Activated CD8-positive, alpha-beta T cell treated with anti-CD3 and anti-CD28 coated beads, Interleukin-2, amount 10 ng/mL, durations not matched to agents 7 days and 5 days (primary cell): ENCODE data around the gene FBRS. TPM values are rescaled to one million over a fixed set of nuclear protein-coding genes. Genes with fewer than 3 reads are reported as not detected.

Experiments used
- ATAC-seq: fragments of 150-1000 bp; cut with Tn5 transposase; one replicate; pipeline ENCODE4 v1.10.0; 2021; ENCODE audit warnings: moderate library complexity
- CTCF ChIA-PET: fragments of 350-600 bp; sonication (Branson Sonifier 250); formaldehyde crosslinking; loops from one replicate; lab custom pipeline; 2021; ENCODE audit warnings: antibody characterized with exemption; lab: Charles Lee
- POLR2A ChIA-PET: fragments of 350-600 bp; sonication (Branson Sonifier 250); formaldehyde crosslinking; loops from one replicate; lab custom pipeline; 2021; ENCODE audit warnings: antibody characterized with exemption; lab: Charles Lee
- DNase-seq: peaks from one replicate; pipeline ENCODE4 v3.0.0-alpha.2; 2020
- H3K27ac Mint-ChIP-seq: one replicate; pipeline ENCODE4 v1.8.0; 2021; ENCODE audit warnings: mild to moderate bottlenecking, mixed read lengths
- H3K27me3 Mint-ChIP-seq: one replicate; pipeline ENCODE4 v1.8.0; 2021; ENCODE audit warnings: low read depth, mixed read lengths
- H3K36me3 Mint-ChIP-seq: one replicate; pipeline ENCODE4 v1.8.0; 2021; ENCODE audit warnings: low read depth, mixed read lengths
- H3K4me1 Mint-ChIP-seq: one replicate; pipeline ENCODE4 v1.8.0; 2021; ENCODE audit warnings: low read depth, mixed read lengths
- H3K4me3 Mint-ChIP-seq: one replicate; pipeline ENCODE4 v1.8.0; 2021; ENCODE audit warnings: mild to moderate bottlenecking, mixed read lengths
- H3K9me3 Mint-ChIP-seq: one replicate; pipeline ENCODE4 v1.8.0; 2022; ENCODE audit warnings: mixed read lengths; ENCODE audit not compliant: insufficient read depth
- total RNA-seq, 2 experiments: library from RNA; stranded (reverse); gene quantifications; one replicate each; pipeline ENCODE4 v1.2.3, GENCODE V29; 2021

FBRS gene
- total RNA-seq, 2 experiments from 2014 or later = 85.2 to 100 TPM

DNA sequence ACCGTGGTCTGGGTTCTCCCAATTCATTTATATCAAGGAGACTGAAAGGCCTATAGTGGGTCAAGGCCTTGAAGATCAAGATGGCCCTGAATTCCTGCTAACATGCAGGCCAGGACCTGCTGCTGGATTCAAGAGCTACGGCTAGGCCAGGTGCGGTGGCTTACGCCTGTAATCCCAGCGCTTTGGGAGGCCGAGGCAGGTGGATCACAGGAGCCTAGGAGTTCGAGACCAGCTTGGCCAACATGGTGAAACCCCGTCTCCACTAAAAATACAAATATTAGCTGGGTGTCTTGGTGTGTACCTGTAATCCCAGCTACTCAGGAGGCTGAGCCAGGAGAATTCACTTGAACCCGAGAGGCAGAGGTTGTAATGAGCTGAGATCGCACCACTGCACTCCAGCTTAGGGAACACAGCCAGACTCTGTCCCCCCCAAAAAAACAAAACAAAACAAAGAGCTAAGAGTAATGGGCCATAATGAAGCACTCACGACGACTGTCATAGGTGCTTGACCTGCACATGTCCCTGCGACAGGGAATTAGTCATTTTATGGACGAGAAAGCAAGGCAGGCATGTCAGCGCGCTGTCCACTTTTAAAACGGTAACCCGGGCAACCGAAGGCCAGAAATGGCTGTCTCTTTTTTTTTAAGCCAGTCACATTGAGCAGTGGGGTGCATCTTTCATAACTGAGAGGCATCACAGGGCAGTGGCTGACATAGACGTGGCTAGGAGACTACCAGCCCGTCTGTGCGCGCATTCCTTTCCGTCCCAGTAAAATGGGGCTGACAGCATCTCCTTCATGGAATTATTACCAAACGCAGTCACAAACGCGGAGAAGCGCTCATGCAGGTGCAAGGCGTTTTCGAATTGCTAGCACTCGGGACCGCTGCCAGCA lies 1.0 kb upstream of the FBRS start:
- Mint-ChIP-seq H3K27ac (peak overlapping the region; percentile 91), H3K4me3 (peak overlapping the region; percentile 73), H3K4me1 (peaks cover 49% of the 10 kb centered on the region), H3K36me3 (peaks cover 66% of the 10 kb centered on the region), H3K27me3 (no peaks in the 10 kb centered on the region), H3K9me3 (no peaks in the 10 kb centered on the region)
- DNase-seq = no peak
- ATAC-seq = no peak
- CTCF ChIA-PET = interaction anchor here (0.6 to 3.2 kb wide), 5 partner anchors 37 to 101 kb away, joined by 3 to 14 read pairs (median 4); partner anchors contain the start of gene ZNF689
- POLR2A ChIA-PET = interaction anchor here (0.8 kb wide), 1 partner anchor 18 kb away, joined by 3 read pairs; no protein-coding TSS in a partner anchor

DNA sequence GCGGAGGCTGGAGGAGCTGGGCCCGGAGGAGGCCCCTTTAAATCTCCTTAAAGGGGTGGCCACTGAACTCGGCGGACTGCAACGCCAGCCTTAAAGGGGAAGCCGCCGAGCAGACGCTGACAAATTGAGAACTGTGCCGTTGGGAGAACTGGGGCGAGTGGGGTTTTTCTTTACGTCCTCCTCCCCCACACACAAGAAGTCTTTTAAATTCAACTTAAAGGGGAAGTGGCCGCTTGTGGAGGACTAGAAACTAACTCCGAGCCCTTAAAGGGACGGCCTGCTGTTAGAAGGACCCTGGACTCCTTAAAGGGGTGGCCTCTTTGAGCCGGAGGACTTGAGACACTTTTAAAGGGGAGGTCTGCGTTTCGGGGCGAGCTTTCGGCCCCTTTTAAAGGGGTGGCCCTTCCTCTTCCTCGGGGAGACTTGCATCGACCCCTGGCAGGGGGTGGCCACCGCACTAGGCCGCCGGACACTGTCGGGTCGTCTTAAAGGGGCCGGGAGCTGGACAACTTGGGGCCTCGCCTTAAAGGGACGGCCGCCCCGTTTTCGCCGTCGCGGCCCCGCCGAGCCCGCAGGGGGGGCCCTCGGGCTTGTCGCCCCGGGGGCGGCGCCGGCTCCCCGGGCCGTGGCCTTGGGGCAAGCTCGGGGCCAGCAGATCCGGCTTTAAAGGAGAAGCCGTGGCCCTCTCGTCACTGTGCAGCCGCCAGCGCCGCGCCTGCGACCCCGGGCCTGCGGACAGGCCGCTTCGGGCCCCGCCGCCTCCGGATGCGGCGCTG lies 688 bp downstream of the FBRS start:
- no peaks in the 10 kb centered on the region for H3K9me3 Mint-ChIP-seq
- ChIA-PET POLR2A (interaction anchor here (0.5 to 4.7 kb wide), 21 partner anchors 9 to 476 kb away, joined by 3 to 72 read pairs (median 4); partner anchors contain the start of genes CORO1A, PHKG2, PRR14 and SEPTIN1), CTCF (interaction anchor here (0.7 to 4.8 kb wide), 22 partner anchors 9 to 473 kb away, joined by 3 to 129 read pairs (median 3); partner anchors contain the start of genes DCTPP1, PHKG2, PRR14 and SEPTIN1)
- H3K4me3 Mint-ChIP-seq = peak overlapping the region; percentile 87
- H3K36me3 Mint-ChIP-seq = peaks cover 72% of the 10 kb centered on the region
- peak overlapping the region; percentile 100 for H3K27ac Mint-ChIP-seq
- ATAC-seq = peak; percentile 28
- H3K4me1 Mint-ChIP-seq = peaks cover 56% of the 10 kb centered on the region
- no peak for DNase-seq
- no peaks in the 10 kb centered on the region for H3K27me3 Mint-ChIP-seq

DNA sequence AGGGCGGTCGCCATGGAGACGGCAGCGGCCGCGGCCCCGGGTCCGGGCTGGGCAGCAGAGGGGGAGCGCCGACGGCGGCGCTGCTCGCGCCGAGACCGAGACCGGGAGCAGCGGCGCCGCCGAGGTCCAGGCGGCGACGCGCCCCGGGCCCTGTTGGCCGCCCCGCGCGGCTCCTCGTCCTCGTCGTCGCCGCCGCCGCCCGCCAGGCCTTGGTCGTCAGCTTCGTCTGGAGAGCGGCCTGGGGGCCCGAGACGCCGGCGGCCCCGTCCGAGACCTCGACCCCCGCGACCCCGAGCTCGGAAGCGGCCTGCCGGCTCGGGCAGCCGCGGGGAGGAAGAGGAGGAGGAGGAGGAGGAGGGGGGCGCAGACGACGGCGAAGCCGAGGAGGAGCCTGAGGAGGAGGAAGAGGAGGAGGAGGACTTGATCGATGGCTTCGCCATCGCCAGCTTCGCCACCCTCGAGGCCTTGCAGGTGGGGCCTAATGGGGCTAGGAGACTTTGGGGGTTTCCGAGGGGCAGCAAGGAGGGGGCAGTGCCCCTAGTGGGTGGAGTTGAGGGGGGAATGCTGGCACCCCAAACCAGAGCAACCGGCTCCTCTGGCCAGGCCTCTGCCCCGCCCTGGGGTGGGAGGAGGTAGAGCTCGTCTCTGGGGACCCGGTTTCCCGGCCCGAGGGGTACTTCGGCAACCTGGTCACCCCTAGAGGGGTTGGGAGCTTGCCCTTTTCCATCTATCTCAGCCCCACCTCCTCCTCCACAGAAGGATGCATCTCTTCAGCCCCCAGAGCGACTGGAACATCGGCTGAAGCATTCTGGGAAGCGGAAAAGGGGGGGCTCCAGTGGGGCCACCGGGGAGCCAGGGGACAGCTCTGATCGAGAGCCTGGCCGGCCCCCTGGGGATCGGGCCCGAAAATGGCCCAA lies 1.5 kb downstream of the FBRS start:
- Mint-ChIP-seq H3K36me3 (peaks cover 66% of the 10 kb centered on the region), H3K4me3 (peak overlapping the region; percentile 88), H3K27ac (peak overlapping the region; percentile 86), H3K27me3 (no peaks in the 10 kb centered on the region), H3K9me3 (no peaks in the 10 kb centered on the region), H3K4me1 (peaks cover 57% of the 10 kb centered on the region)
- POLR2A ChIA-PET = interaction anchor here (0.5 to 4.7 kb wide), 16 partner anchors 10 to 413 kb away, joined by 3 to 72 read pairs (median 4); partner anchors contain the start of genes PRR14, SRCAP, ZNF668 and ZNF689
- DNase-seq (peak; percentile 57), ATAC-seq (no peak)
- CTCF ChIA-PET = interaction anchor here (0.9 to 4.8 kb wide), 14 partner anchors 10 to 230 kb away, joined by 3 to 129 read pairs (median 5); partner anchors contain the start of genes DCTPP1, PRR14, ZNF689 and ZNF764

DNA sequence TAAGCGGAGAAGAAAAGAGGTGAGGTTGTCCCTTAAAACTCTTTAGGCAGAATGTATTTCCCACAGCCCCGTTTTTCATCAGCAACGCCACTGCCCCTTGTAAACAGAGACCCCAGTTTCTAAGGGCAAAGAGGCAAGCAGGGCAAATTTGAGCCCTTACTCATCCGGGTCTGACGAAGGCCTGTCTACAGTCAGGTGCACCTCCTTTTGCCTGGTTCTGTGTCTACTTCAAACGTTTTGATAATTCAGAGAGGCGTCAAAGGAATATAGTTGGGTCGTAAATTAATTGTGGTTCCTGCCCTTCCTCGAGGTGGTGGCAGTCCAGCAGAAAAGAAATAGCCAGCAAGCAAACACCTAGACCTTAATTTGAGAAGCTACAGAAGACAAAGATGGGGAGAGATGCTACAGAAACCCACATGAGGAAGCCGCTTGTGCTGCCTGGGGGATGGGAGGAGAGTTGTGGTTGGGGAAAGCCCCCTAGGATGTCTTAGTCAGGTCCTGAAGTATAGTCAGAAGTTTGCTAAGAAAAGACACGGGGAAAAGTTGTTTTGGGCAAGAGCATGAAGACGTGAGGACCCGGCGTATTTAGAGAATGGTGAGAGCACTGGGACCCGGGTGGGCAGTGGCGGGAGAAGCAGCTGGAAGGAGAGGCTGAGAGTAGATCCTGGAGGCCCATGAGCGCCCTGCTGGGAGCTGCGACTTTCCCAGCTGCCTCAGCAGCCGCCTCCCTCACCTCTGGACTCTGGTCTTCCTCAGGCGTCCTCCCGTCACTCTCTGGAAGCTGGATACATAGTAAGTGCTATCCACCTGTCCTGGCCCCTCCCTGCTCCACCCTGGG lies 2.4 kb downstream of the FBRS start:
- DNase-seq (peak; percentile 88), ATAC-seq (no peak)
- Mint-ChIP-seq H3K27ac (peak overlapping the region; percentile 86), H3K4me1 (peaks cover 57% of the 10 kb centered on the region), H3K27me3 (no peaks in the 10 kb centered on the region), H3K9me3 (no peaks in the 10 kb centered on the region), H3K36me3 (peaks cover 67% of the 10 kb centered on the region), H3K4me3 (peak overlapping the region; percentile 88)
- CTCF ChIA-PET = interaction anchor here (0.5 to 4.8 kb wide), 10 partner anchors 11 to 703 kb away, joined by 3 to 129 read pairs (median 4); partner anchors contain the start of genes DCTPP1, PRR14 and ZNF689
- POLR2A ChIA-PET = interaction anchor here (1.0 to 4.7 kb wide), 10 partner anchors 10 to 413 kb away, joined by 3 to 72 read pairs (median 5); partner anchors contain the start of genes PRR14, SRCAP, ZNF668 and ZNF689

DNA sequence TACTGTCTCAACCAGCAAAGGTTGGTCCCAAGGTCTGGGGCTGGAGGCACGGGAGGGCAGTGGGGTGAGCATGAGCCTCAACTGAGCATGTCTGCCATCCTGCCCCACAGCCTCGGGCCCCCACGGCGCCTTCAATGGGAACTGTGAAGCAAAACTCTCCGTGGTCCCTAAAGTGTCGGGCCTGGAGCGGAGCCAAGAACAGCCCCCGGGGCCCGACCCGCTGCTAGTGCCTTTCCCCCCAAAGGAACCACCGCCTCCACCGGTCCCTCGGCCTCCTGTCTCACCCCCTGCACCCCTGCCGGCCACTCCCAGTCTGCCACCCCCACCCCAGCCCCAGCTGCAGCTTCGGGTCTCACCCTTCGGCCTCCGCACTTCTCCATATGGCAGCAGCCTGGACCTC lies 4.2 kb downstream of the FBRS start:
- POLR2A ChIA-PET = interaction anchor here (4.7 kb wide), 1 partner anchor 32 kb away, joined by 72 read pairs; no protein-coding TSS in a partner anchor
- CTCF ChIA-PET = interaction anchor here (1.1 to 4.8 kb wide), 3 partner anchors 11 to 232 kb away, joined by 3 to 129 read pairs (median 7); partner anchors contain the start of gene DCTPP1
- H3K4me1 Mint-ChIP-seq = peaks cover 40% of the 10 kb centered on the region
- H3K27ac Mint-ChIP-seq = no peak overlapping the region
- H3K27me3 Mint-ChIP-seq = no peaks in the 10 kb centered on the region
- DNase-seq (no peak), ATAC-seq (no peak)
- no peaks in the 10 kb centered on the region for H3K9me3 Mint-ChIP-seq
- peak overlapping the region; percentile 88 for H3K4me3 Mint-ChIP-seq
- peaks cover 68% of the 10 kb centered on the region for H3K36me3 Mint-ChIP-seq

DNA sequence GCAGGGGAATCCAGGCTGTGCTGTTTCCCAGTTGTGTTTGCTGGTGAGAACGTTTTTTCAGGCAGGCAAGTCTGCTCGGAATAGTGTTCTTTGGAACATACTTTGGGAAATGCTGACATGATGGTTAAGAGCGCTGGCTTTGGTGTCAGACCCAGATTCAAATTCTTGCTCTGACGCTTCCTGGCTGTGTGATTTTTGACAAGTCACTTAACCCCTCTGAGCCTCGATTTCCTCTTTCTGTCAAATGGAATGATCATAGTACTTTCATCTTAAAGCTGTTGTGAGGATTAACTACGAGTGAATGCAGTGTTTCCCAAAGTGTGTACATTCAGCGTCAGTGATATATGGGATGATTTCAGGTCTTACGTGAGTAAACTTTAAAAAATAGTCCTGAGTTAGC lies 4.8 kb downstream of the FBRS start:
- H3K9me3 Mint-ChIP-seq = no peaks in the 10 kb centered on the region
- POLR2A ChIA-PET = interaction anchor here (1.2 kb wide), 1 partner anchor 13 kb away, joined by 3 read pairs; no protein-coding TSS in a partner anchor
- ATAC-seq = no peak
- peaks cover 71% of the 10 kb centered on the region for H3K36me3 Mint-ChIP-seq
- DNase-seq = no peak
- H3K27me3 Mint-ChIP-seq = no peaks in the 10 kb centered on the region
- peaks cover 37% of the 10 kb centered on the region for H3K4me1 Mint-ChIP-seq
- H3K27ac Mint-ChIP-seq = peak overlapping the region; percentile 18
- CTCF ChIA-PET = interaction anchor here (1.0 to 1.1 kb wide), 2 partner anchors 10 to 31 kb away, joined by 3 to 6 read pairs; no protein-coding TSS in a partner anchor
- peak overlapping the region; percentile 10 for H3K4me3 Mint-ChIP-seq

DNA sequence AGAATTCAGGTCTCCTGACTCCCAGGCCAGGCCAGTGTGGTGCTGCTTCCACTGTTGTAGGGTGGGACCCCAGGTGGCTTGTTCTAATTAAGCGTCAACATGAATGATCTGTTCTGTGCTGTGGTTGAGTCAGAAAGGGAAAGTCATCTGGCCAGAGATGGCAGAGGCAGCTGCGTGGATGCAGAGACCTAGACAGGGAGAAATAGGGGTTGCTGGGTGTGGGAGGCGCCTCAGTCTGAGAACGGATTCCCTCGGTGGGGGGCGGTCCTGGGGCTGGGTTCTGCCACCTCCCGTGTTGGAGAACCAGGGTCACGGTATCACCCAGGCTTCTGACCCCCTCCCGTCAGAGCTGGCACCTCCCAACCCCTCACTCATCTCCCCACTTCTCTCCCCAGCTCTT lies 5.6 kb downstream of the FBRS start:
- ATAC-seq (no peak), DNase-seq (no peak)
- no peaks in the 10 kb centered on the region for H3K9me3 Mint-ChIP-seq
- peak overlapping the region; percentile 18 for H3K27ac Mint-ChIP-seq
- H3K4me3 Mint-ChIP-seq = no peak overlapping the region
- peaks cover 72% of the 10 kb centered on the region for H3K36me3 Mint-ChIP-seq
- ChIA-PET POLR2A (interaction anchor here (0.6 to 1.2 kb wide), 2 partner anchors 14 to 806 kb away, joined by 3 read pairs; no protein-coding TSS in a partner anchor), CTCF (interaction anchor here (1.0 to 1.1 kb wide), 2 partner anchors 9 to 31 kb away, joined by 3 to 6 read pairs; no protein-coding TSS in a partner anchor)
- H3K4me1 Mint-ChIP-seq = peaks cover 37% of the 10 kb centered on the region
- no peaks in the 10 kb centered on the region for H3K27me3 Mint-ChIP-seq

DNA sequence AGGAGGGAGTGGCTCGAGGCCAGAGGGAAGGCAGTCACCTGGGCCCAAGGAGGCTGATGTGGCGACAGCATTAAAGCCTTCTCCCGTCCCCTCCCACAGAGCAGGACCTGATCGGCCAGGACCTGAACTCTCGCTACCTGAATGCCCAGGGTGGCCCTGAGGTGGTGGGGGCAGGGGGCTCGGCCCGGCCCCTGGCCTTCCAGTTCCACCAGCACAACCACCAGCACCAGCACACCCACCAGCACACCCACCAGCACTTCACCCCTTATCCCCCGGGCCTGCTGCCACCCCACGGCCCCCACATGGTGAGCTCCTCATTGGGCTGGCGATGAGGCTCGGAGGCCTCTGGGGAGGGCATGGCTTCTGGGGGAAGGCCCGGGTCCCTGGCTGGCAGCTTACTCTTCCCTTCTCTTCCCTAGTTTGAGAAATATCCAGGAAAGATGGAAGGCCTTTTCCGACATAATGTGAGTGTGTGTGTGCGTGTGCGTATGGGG lies 6.4 kb downstream of the FBRS start:
- Mint-ChIP-seq H3K27me3 (no peaks in the 10 kb centered on the region), H3K9me3 (no peaks in the 10 kb centered on the region), H3K27ac (peak overlapping the region; percentile 43), H3K36me3 (peaks cover 71% of the 10 kb centered on the region), H3K4me3 (no peak overlapping the region), H3K4me1 (peaks cover 37% of the 10 kb centered on the region)
- CTCF ChIA-PET = interaction anchor here (1.2 to 2.4 kb wide), 2 partner anchors 29 to 130 kb away, joined by 3 to 20 read pairs; partner anchors contain the start of gene ZNF747
- no peak for ATAC-seq
- DNase-seq = no peak
- POLR2A ChIA-PET = interaction anchor here (0.8 to 1.2 kb wide), 2 partner anchors 11 to 21 kb away, joined by 3 read pairs; no protein-coding TSS in a partner anchor

DNA sequence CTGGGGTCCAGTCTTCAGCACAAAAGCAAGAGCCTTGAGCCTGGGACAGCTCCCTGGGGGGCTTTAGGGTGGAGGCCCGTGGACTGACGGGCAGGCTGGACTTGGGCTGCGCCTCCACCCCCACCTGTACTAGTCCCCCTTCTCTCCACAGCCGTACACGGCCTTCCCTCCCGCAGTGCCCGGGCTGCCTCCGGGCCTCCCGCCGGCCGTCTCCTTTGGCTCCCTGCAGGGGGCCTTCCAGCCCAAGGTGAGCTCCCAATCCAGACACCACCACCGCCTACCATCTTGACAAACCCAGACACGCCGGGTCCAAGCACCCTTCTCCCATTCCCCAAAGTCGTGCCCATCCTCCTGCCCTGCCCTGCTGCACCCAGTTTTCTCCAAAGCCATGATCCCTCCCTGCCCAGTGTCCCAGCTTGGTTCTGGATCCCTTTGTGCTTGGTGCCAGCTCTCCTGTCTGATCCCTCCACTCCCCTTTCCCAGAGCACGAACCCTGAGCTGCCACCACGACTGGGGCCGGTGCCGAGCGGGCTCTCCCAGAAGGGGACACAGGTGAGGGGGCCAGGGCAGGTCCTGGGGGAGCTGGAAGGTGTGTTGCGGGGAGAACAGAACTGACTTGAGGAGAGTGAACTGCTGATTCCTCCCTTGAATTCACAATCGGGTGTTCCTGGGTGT lies 7.1 kb downstream of the FBRS start:
- DNase-seq = no peak

More for the DNA sequence above, 7.1 kb downstream of the FBRS start:
- POLR2A ChIA-PET = interaction anchor here (0.8 to 1.2 kb wide), 2 partner anchors 10 to 20 kb away, joined by 3 read pairs; no protein-coding TSS in a partner anchor
- H3K9me3 Mint-ChIP-seq = no peaks in the 10 kb centered on the region
- peaks cover 69% of the 10 kb centered on the region for H3K36me3 Mint-ChIP-seq
- H3K4me1 Mint-ChIP-seq = peaks cover 37% of the 10 kb centered on the region
- no peak overlapping the region for H3K4me3 Mint-ChIP-seq
- ATAC-seq = no peak
- peak overlapping the region; percentile 69 for H3K27ac Mint-ChIP-seq
- CTCF ChIA-PET = interaction anchor here (1.0 to 2.4 kb wide), 3 partner anchors 29 to 131 kb away, joined by 3 to 20 read pairs (median 5); partner anchors contain the start of gene ZNF747
- H3K27me3 Mint-ChIP-seq = no peaks in the 10 kb centered on the region
